ENCODE data around the gene TRIM29.

Gene TRIM29

GRCh38 chr11:120116966-120117365 lies 20.9 kb downstream of the TRIM29 start:
- H3K4me3 ChIP-seq (ENCODE audit: low read depth in 1 of 2, low read length in 2 of 2) = no peak overlapping the region
- H3K27ac ChIP-seq (ENCODE audit: low read length) = no peak overlapping the region
- H3K27me3 ChIP-seq (ENCODE audit: low read depth, low read length) = no peaks in the 10 kb centered on the region
- no peaks in the 10 kb centered on the region for H3K4me1 ChIP-seq (ENCODE audit: control insufficient read depth in 1 of 2, insufficient read depth in 2 of 2, low read length in 2 of 2)
- H3K36me3 ChIP-seq (ENCODE audit: control insufficient read depth in 1 of 2, insufficient read depth in 2 of 2, low read length in 2 of 2) = no peaks in the 10 kb centered on the region
- H3K9me3 ChIP-seq (ENCODE audit: control insufficient read depth in 1 of 2, low read length in 2 of 2) = no peaks in the 10 kb centered on the region

GRCh38 chr11:120115272-120116000 lies 22.5 kb downstream of the TRIM29 start:
- Histone ChIP-seq H3K9me3 (ENCODE audit: control insufficient read depth in 1 of 2, low read length in 2 of 2) (no peaks in the 10 kb centered on the region), H3K27me3 (ENCODE audit: low read depth, low read length) (no peaks in the 10 kb centered on the region), H3K36me3 (ENCODE audit: control insufficient read depth in 1 of 2, insufficient read depth in 2 of 2, low read length in 2 of 2) (no peaks in the 10 kb centered on the region), H3K4me1 (ENCODE audit: control insufficient read depth in 1 of 2, insufficient read depth in 2 of 2, low read length in 2 of 2) (no peaks in the 10 kb centered on the region), H3K4me3 (ENCODE audit: low read depth in 1 of 2, low read length in 2 of 2) (no peak overlapping the region), H3K27ac (ENCODE audit: low read length) (no peak overlapping the region)

DNA sequence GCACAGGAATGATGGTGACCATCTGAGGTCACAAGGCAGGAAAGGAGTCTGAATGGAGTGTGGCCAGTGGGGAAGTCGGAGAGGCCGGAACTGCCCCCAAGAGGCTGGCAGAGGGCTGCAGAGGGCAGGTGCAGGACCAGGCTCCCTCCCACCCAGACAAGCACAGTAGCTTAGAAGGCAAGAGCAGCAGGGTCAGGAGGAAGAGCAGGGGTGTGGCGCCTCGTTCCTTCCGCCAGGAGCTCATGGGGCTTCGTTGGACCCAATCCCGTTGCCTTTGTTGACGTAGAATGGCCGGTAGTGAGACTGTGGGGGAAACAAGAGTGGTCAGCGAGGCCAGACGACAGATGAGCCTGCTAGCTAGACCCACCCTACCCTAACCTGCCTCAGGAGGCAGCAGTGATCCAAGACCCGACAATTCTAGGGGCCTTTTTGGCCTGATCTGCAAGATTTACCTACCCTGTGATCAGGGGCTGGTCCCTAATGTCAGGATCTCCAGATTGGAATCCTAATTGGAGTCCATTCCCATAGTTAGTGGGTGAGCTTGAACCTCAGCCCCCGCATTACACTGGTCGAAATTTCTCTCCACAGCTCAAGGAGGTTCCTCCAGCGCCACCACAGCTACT lies 25.6 kb downstream of the TRIM29 start:
- Histone ChIP-seq H3K4me1 (ENCODE audit: control insufficient read depth in 1 of 2, insufficient read depth in 2 of 2, low read length in 2 of 2) (no peaks in the 10 kb centered on the region), H3K27me3 (ENCODE audit: low read depth, low read length) (no peaks in the 10 kb centered on the region), H3K9me3 (ENCODE audit: control insufficient read depth in 1 of 2, low read length in 2 of 2) (no peaks in the 10 kb centered on the region), H3K27ac (ENCODE audit: low read length) (no peak overlapping the region), H3K36me3 (ENCODE audit: control insufficient read depth in 1 of 2, insufficient read depth in 2 of 2, low read length in 2 of 2) (no peaks in the 10 kb centered on the region), H3K4me3 (ENCODE audit: low read depth in 1 of 2, low read length in 2 of 2) (no peak overlapping the region)

GRCh38 chr11:120109531-120109930 lies 28.4 kb downstream of the TRIM29 start:
- no peak overlapping the region for H3K27ac ChIP-seq (ENCODE audit: low read length)
- H3K27me3 ChIP-seq (ENCODE audit: low read depth, low read length) = no peaks in the 10 kb centered on the region

DNA sequence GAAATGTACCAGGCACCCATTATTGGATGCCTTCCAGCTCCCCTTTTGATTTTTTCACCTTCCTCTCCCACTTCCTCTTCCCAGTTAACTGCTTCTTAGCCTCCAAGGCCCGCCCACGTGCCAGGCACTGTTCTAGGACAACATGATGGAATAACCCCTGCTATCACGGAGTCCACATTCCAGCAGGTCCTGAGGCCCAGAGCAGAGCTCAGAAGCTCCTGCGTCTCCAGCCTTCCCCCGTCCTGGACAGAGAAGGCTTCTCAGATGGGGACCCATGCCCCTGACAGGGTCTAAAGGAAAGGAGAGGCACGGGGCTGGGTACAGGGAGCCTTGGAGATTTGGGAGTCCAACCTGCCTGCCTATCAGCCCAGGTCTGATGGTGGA lies 29.1 kb downstream of the TRIM29 start:
- no peaks in the 10 kb centered on the region for H3K9me3 ChIP-seq (ENCODE audit: control insufficient read depth in 1 of 2, low read length in 2 of 2)
- H3K4me3 ChIP-seq (ENCODE audit: low read depth in 1 of 2, low read length in 2 of 2) = no peak overlapping the region
- no peaks in the 10 kb centered on the region for H3K27me3 ChIP-seq (ENCODE audit: low read depth, low read length)
- H3K36me3 ChIP-seq (ENCODE audit: control insufficient read depth in 1 of 2, insufficient read depth in 2 of 2, low read length in 2 of 2) = no peaks in the 10 kb centered on the region
- H3K4me1 ChIP-seq (ENCODE audit: control insufficient read depth in 1 of 2, insufficient read depth in 2 of 2, low read length in 2 of 2) = no peaks in the 10 kb centered on the region
- H3K27ac ChIP-seq (ENCODE audit: low read length) = no peak overlapping the region

More at GRCh38 chr11:120109531-120109930, 28.4 kb downstream of the TRIM29 start:
- Histone ChIP-seq H3K36me3 (ENCODE audit: control insufficient read depth in 1 of 2, insufficient read depth in 2 of 2, low read length in 2 of 2) (no peaks in the 10 kb centered on the region), H3K9me3 (ENCODE audit: control insufficient read depth in 1 of 2, low read length in 2 of 2) (no peaks in the 10 kb centered on the region), H3K4me3 (ENCODE audit: low read depth in 1 of 2, low read length in 2 of 2) (no peak overlapping the region), H3K4me1 (ENCODE audit: control insufficient read depth in 1 of 2, insufficient read depth in 2 of 2, low read length in 2 of 2) (no peaks in the 10 kb centered on the region)

- no peaks in the 10 kb centered on the region for H3K36me3 ChIP-seq (ENCODE audit: control insufficient read depth in 1 of 2, insufficient read depth in 2 of 2, low read length in 2 of 2)
- H3K27ac ChIP-seq (ENCODE audit: low read length) = no peak overlapping the region
- H3K4me1 ChIP-seq (ENCODE audit: control insufficient read depth in 1 of 2, insufficient read depth in 2 of 2, low read length in 2 of 2) = no peaks in the 10 kb centered on the region
- no peaks in the 10 kb centered on the region for H3K9me3 ChIP-seq (ENCODE audit: control insufficient read depth in 1 of 2, low read length in 2 of 2)
- no peak overlapping the region for H3K4me3 ChIP-seq (ENCODE audit: low read depth in 1 of 2, low read length in 2 of 2)
- no peaks in the 10 kb centered on the region for H3K27me3 ChIP-seq (ENCODE audit: low read depth, low read length)
Observed at GRCh38 chr11:120108154-120108784, 29.6 kb downstream of the TRIM29 start.

DNA sequence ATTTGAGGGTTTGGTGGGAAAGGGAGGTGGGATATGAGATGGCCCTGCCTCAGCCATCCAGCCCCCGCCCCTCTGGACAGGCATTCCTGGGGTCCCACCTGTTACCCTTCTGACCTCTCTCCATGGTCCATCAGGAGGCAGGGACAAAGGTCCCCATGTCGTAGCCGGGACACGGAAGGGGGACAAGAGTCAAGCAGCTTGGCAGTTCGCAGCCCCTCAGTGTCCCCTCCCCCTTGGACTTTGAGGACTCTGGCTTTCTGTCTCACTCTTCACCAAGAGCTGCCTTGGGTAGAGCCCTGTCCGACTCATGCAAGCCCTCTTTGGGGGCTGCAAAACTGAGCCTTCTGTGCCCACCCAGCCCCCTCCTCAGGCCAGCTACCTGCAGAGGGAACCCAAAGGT lies 30.2 kb downstream of the TRIM29 start:
- Histone ChIP-seq H3K36me3 (ENCODE audit: control insufficient read depth in 1 of 2, insufficient read depth in 2 of 2, low read length in 2 of 2) (no peaks in the 10 kb centered on the region), H3K27ac (ENCODE audit: low read length) (no peak overlapping the region), H3K27me3 (ENCODE audit: low read depth, low read length) (no peaks in the 10 kb centered on the region), H3K4me1 (ENCODE audit: control insufficient read depth in 1 of 2, insufficient read depth in 2 of 2, low read length in 2 of 2) (no peaks in the 10 kb centered on the region), H3K9me3 (ENCODE audit: control insufficient read depth in 1 of 2, low read length in 2 of 2) (no peaks in the 10 kb centered on the region), H3K4me3 (ENCODE audit: low read depth in 1 of 2, low read length in 2 of 2) (no peak overlapping the region)

DNA sequence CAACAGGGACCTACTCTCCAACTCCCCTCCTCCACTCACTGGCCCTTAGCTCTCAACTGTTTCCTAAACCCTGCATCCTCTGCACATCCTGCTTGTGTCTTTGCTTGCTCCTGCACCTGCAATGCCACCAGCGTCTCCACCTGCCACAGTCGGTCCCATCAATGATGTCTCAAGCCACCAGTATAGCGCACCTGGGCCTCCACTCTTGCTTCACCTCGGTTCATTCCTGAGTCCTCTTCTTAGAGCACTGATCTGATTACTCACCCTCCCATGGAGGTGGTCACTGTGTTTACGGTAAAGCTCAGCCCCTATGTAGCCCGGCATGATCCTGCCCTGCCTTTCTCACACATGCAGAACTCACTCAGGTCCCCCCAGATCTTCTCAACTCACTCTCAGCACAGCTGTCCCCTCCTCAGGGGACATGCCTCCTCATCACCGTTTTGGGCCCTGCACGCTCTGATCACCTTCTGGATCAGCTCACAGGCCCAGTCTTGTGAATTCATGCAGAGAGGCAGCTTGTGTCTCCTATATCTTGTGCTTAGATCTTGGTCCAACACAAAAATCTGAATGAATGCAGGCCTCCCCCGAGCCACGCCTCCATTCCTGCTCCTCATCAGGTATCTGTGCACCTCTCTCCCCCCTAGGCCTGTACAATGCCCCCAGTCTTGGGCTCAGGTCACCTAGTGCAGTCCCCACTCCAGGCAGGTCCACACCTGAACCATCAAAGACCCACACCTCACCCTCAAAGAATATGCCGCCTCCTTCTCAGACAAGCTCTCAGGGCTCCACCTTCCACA lies 31.4 kb downstream of the TRIM29 start:
- H3K9me3 ChIP-seq (ENCODE audit: control insufficient read depth in 1 of 2, low read length in 2 of 2) = no peaks in the 10 kb centered on the region
- no peaks in the 10 kb centered on the region for H3K4me1 ChIP-seq (ENCODE audit: control insufficient read depth in 1 of 2, insufficient read depth in 2 of 2, low read length in 2 of 2)
- H3K36me3 ChIP-seq (ENCODE audit: control insufficient read depth in 1 of 2, insufficient read depth in 2 of 2, low read length in 2 of 2) = no peaks in the 10 kb centered on the region
- no peak overlapping the region for H3K27ac ChIP-seq (ENCODE audit: low read length)
- no peaks in the 10 kb centered on the region for H3K27me3 ChIP-seq (ENCODE audit: low read depth, low read length)
- H3K4me3 ChIP-seq (ENCODE audit: low read depth in 1 of 2, low read length in 2 of 2) = no peak overlapping the region

DNA sequence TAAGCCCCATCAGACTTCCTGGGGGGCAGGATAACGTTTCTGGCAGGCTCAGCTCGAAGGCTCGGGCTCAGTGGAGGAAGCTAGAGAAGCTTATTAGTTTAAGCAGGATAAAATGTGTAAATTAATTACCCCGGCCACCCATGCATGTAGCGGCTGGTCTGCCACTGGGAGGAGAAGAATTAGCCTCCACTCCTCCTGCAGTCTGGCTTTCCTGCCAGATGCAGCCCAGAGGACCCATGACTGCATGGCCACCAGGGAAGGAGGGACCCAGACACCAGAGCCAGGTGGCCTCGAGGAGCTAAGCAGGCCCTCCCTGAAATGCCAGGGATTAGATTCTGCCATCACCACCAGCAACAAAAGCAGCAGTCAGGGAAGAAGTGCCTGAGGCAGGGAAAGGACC lies 32.3 kb downstream of the TRIM29 start:
- Histone ChIP-seq H3K36me3 (ENCODE audit: control insufficient read depth in 1 of 2, insufficient read depth in 2 of 2, low read length in 2 of 2) (no peaks in the 10 kb centered on the region), H3K27ac (ENCODE audit: low read length) (no peak overlapping the region), H3K9me3 (ENCODE audit: control insufficient read depth in 1 of 2, low read length in 2 of 2) (no peaks in the 10 kb centered on the region), H3K27me3 (ENCODE audit: low read depth, low read length) (no peaks in the 10 kb centered on the region), H3K4me3 (ENCODE audit: low read depth in 1 of 2, low read length in 2 of 2) (no peak overlapping the region), H3K4me1 (ENCODE audit: control insufficient read depth in 1 of 2, insufficient read depth in 2 of 2, low read length in 2 of 2) (no peaks in the 10 kb centered on the region)

- H3K27ac ChIP-seq (ENCODE audit: low read length) = no peak overlapping the region
- no peaks in the 10 kb centered on the region for H3K4me1 ChIP-seq (ENCODE audit: control insufficient read depth in 1 of 2, insufficient read depth in 2 of 2, low read length in 2 of 2)
- no peaks in the 10 kb centered on the region for H3K9me3 ChIP-seq (ENCODE audit: control insufficient read depth in 1 of 2, low read length in 2 of 2)
- H3K36me3 ChIP-seq (ENCODE audit: control insufficient read depth in 1 of 2, insufficient read depth in 2 of 2, low read length in 2 of 2) = no peaks in the 10 kb centered on the region
- H3K27me3 ChIP-seq (ENCODE audit: low read depth, low read length) = no peaks in the 10 kb centered on the region
- H3K4me3 ChIP-seq (ENCODE audit: low read depth in 1 of 2, low read length in 2 of 2) = no peak overlapping the region
Observed at GRCh38 chr11:120104041-120104565, 33.8 kb downstream of the TRIM29 start.

GRCh38 chr11:120102864-120103122 lies 35.1 kb downstream of the TRIM29 start:
- H3K4me1 ChIP-seq (ENCODE audit: control insufficient read depth in 1 of 2, insufficient read depth in 2 of 2, low read length in 2 of 2) = no peaks in the 10 kb centered on the region
- no peaks in the 10 kb centered on the region for H3K9me3 ChIP-seq (ENCODE audit: control insufficient read depth in 1 of 2, low read length in 2 of 2)
- no peak overlapping the region for H3K27ac ChIP-seq (ENCODE audit: low read length)
- H3K27me3 ChIP-seq (ENCODE audit: low read depth, low read length) = no peaks in the 10 kb centered on the region
- no peak overlapping the region for H3K4me3 ChIP-seq (ENCODE audit: low read depth in 1 of 2, low read length in 2 of 2)
- H3K36me3 ChIP-seq (ENCODE audit: control insufficient read depth in 1 of 2, insufficient read depth in 2 of 2, low read length in 2 of 2) = no peaks in the 10 kb centered on the region
